Cardiac atrium fibroblast (primary cell): ENCODE data around the gene PLAGL1. TPM values are rescaled to one million over a fixed set of nuclear protein-coding genes. Genes with fewer than 3 reads are reported as not detected.

Experiments
- total RNA-seq: library from RNA; depleted of rRNA; stranded (reverse); fragments of >200 nt; gene quantifications from 2 replicates; pipeline ENCODE4 v1.2.3, GENCODE V29; 2015

The PLAGL1 gene
- total RNA-seq, result 51.2 and 52.4 TPM in 2 replicates

GRCh38 chr6:144008120-144008811 is at the start of gene PLAGL1:
PLAGL1 (minus strand) TSS chr6:144008259; CDS start chr6:143948136, 60,123 bp downstream.

Other genes with a start within 250 kb of the PLAGL1 start
- gene LTV1, start 164.9 kb downstream of the PLAGL1 start, total RNA-seq, result 11.2 and 12.1 TPM in 2 replicates
- gene ZC2HC1B, start 143.8 kb downstream of the PLAGL1 start, total RNA-seq, result not detected in 2 replicates
- gene SF3B5, start 87.3 kb upstream of the PLAGL1 start, total RNA-seq, result 198 and 237 TPM in 2 replicates
- 2.4 and 2.7 TPM in 2 replicates for gene STX11, start 142.3 kb upstream of the PLAGL1 start, total RNA-seq